Measurements from ENCODE around the gene COQ6.

COQ6 gene

GRCh38 chr14:73943083-73943482 is 7.0 kb upstream of the COQ6 start:
- Histone ChIP-seq H3K36me3 (ENCODE audit: control insufficient read depth, insufficient read depth, low read length) (no peaks in the 10 kb centered on the region), H3K27ac (ENCODE audit: low read depth, low read length) (no peak overlapping the region), H3K9me3 (ENCODE audit: control insufficient read depth, insufficient read depth, low read length) (no peaks in the 10 kb centered on the region), H3K27me3 (ENCODE audit: control insufficient read depth, insufficient read depth, low read length) (no peaks in the 10 kb centered on the region), H3K4me1 (ENCODE audit: control insufficient read depth, insufficient read depth, low read length) (no peaks in the 10 kb centered on the region), H3K9ac (ENCODE audit: low read depth, low read length) (no peak overlapping the region), H3K4me3 (ENCODE audit: low read depth, low read length) (no peak overlapping the region)

- no peak overlapping the region for H3K27ac ChIP-seq (ENCODE audit: low read depth, low read length)
- no peaks in the 10 kb centered on the region for H3K4me1 ChIP-seq (ENCODE audit: control insufficient read depth, insufficient read depth, low read length)
- H3K9ac ChIP-seq (ENCODE audit: low read depth, low read length), result no peak overlapping the region
These were observed 5.5 kb upstream of the COQ6 start for GRCh38 chr14:73944432-73945158.

GRCh38 chr14:73945159-73945670 is 4.9 kb upstream of the COQ6 start:
- no peaks in the 10 kb centered on the region for H3K4me1 ChIP-seq (ENCODE audit: control insufficient read depth, insufficient read depth, low read length)

More at GRCh38 chr14:73944432-73945158, 5.5 kb upstream of the COQ6 start:
- Histone ChIP-seq H3K36me3 (ENCODE audit: control insufficient read depth, insufficient read depth, low read length) (no peaks in the 10 kb centered on the region), H3K9me3 (ENCODE audit: control insufficient read depth, insufficient read depth, low read length) (no peaks in the 10 kb centered on the region), H3K27me3 (ENCODE audit: control insufficient read depth, insufficient read depth, low read length) (no peaks in the 10 kb centered on the region), H3K4me3 (ENCODE audit: low read depth, low read length) (no peak overlapping the region)

GRCh38 chr14:73953731-73954130 is 3.6 kb downstream of the COQ6 start:
- no peak overlapping the region for H3K4me3 ChIP-seq (ENCODE audit: low read depth, low read length)
- H3K27me3 ChIP-seq (ENCODE audit: control insufficient read depth, insufficient read depth, low read length), result no peaks in the 10 kb centered on the region
- no peak overlapping the region for H3K27ac ChIP-seq (ENCODE audit: low read depth, low read length)
- peaks cover 31% of the 10 kb centered on the region for H3K36me3 ChIP-seq (ENCODE audit: control insufficient read depth, insufficient read depth, low read length)
- no peaks in the 10 kb centered on the region for H3K4me1 ChIP-seq (ENCODE audit: control insufficient read depth, insufficient read depth, low read length)
- no peaks in the 10 kb centered on the region for H3K9me3 ChIP-seq (ENCODE audit: control insufficient read depth, insufficient read depth, low read length)
- H3K9ac ChIP-seq (ENCODE audit: low read depth, low read length), result no peak overlapping the region

More at GRCh38 chr14:73945159-73945670, 4.9 kb upstream of the COQ6 start:
- no peaks in the 10 kb centered on the region for H3K36me3 ChIP-seq (ENCODE audit: control insufficient read depth, insufficient read depth, low read length)
- no peak overlapping the region for H3K4me3 ChIP-seq (ENCODE audit: low read depth, low read length)
- no peaks in the 10 kb centered on the region for H3K27me3 ChIP-seq (ENCODE audit: control insufficient read depth, insufficient read depth, low read length)
- H3K9me3 ChIP-seq (ENCODE audit: control insufficient read depth, insufficient read depth, low read length), result no peaks in the 10 kb centered on the region
- H3K27ac ChIP-seq (ENCODE audit: low read depth, low read length), result no peak overlapping the region
- H3K9ac ChIP-seq (ENCODE audit: low read depth, low read length), result no peak overlapping the region

- H3K4me3 ChIP-seq (ENCODE audit: low read depth, low read length), result no peak overlapping the region
- no peaks in the 10 kb centered on the region for H3K9me3 ChIP-seq (ENCODE audit: control insufficient read depth, insufficient read depth, low read length)
- peaks cover 46% of the 10 kb centered on the region for H3K36me3 ChIP-seq (ENCODE audit: control insufficient read depth, insufficient read depth, low read length)
- H3K27me3 ChIP-seq (ENCODE audit: control insufficient read depth, insufficient read depth, low read length), result no peaks in the 10 kb centered on the region
- no peaks in the 10 kb centered on the region for H3K4me1 ChIP-seq (ENCODE audit: control insufficient read depth, insufficient read depth, low read length)
- H3K27ac ChIP-seq (ENCODE audit: low read depth, low read length), result no peak overlapping the region
- no peak overlapping the region for H3K9ac ChIP-seq (ENCODE audit: low read depth, low read length)
These were observed 5.6 kb downstream of the COQ6 start for GRCh38 chr14:73955674-73956073.

- Histone ChIP-seq H3K9ac (ENCODE audit: low read depth, low read length) (no peak overlapping the region), H3K27me3 (ENCODE audit: control insufficient read depth, insufficient read depth, low read length) (no peaks in the 10 kb centered on the region), H3K27ac (ENCODE audit: low read depth, low read length) (no peak overlapping the region), H3K36me3 (ENCODE audit: control insufficient read depth, insufficient read depth, low read length) (peaks cover 70% of the 10 kb centered on the region), H3K4me3 (ENCODE audit: low read depth, low read length) (no peak overlapping the region), H3K9me3 (ENCODE audit: control insufficient read depth, insufficient read depth, low read length) (no peaks in the 10 kb centered on the region), H3K4me1 (ENCODE audit: control insufficient read depth, insufficient read depth, low read length) (no peaks in the 10 kb centered on the region)
These were observed 8.5 kb downstream of the COQ6 start for GRCh38 chr14:73958591-73958990.

- H3K36me3 ChIP-seq (ENCODE audit: control insufficient read depth, insufficient read depth, low read length), result peaks cover 64% of the 10 kb centered on the region
- no peak overlapping the region for H3K9ac ChIP-seq (ENCODE audit: low read depth, low read length)
- H3K9me3 ChIP-seq (ENCODE audit: control insufficient read depth, insufficient read depth, low read length), result no peaks in the 10 kb centered on the region
- H3K4me3 ChIP-seq (ENCODE audit: low read depth, low read length), result no peak overlapping the region
- no peaks in the 10 kb centered on the region for H3K27me3 ChIP-seq (ENCODE audit: control insufficient read depth, insufficient read depth, low read length)
- H3K4me1 ChIP-seq (ENCODE audit: control insufficient read depth, insufficient read depth, low read length), result no peaks in the 10 kb centered on the region
- no peak overlapping the region for H3K27ac ChIP-seq (ENCODE audit: low read depth, low read length)
These were observed 11.1 kb downstream of the COQ6 start for GRCh38 chr14:73961192-73961591.

GRCh38 chr14:73965216-73965615 is 15.1 kb downstream of the COQ6 start:
- no peak overlapping the region for H3K4me3 ChIP-seq (ENCODE audit: low read depth, low read length)
- peaks cover 55% of the 10 kb centered on the region for H3K36me3 ChIP-seq (ENCODE audit: control insufficient read depth, insufficient read depth, low read length)
- no peaks in the 10 kb centered on the region for H3K9me3 ChIP-seq (ENCODE audit: control insufficient read depth, insufficient read depth, low read length)
- no peak overlapping the region for H3K27ac ChIP-seq (ENCODE audit: low read depth, low read length)
- H3K4me1 ChIP-seq (ENCODE audit: control insufficient read depth, insufficient read depth, low read length), result no peaks in the 10 kb centered on the region
- H3K27me3 ChIP-seq (ENCODE audit: control insufficient read depth, insufficient read depth, low read length), result no peaks in the 10 kb centered on the region
- H3K9ac ChIP-seq (ENCODE audit: low read depth, low read length), result no peak overlapping the region

- H3K27me3 ChIP-seq (ENCODE audit: control insufficient read depth, insufficient read depth, low read length), result no peaks in the 10 kb centered on the region
- H3K36me3 ChIP-seq (ENCODE audit: control insufficient read depth, insufficient read depth, low read length), result peaks cover 29% of the 10 kb centered on the region
- H3K4me1 ChIP-seq (ENCODE audit: control insufficient read depth, insufficient read depth, low read length), result no peaks in the 10 kb centered on the region
- H3K4me3 ChIP-seq (ENCODE audit: low read depth, low read length), result no peak overlapping the region
- H3K27ac ChIP-seq (ENCODE audit: low read depth, low read length), result no peak overlapping the region
- no peaks in the 10 kb centered on the region for H3K9me3 ChIP-seq (ENCODE audit: control insufficient read depth, insufficient read depth, low read length)
- no peak overlapping the region for H3K9ac ChIP-seq (ENCODE audit: low read depth, low read length)
These were observed 18.8 kb downstream of the COQ6 start for GRCh38 chr14:73968885-73969284.

- Histone ChIP-seq H3K4me3 (ENCODE audit: low read depth, low read length) (no peak overlapping the region), H3K9me3 (ENCODE audit: control insufficient read depth, insufficient read depth, low read length) (no peaks in the 10 kb centered on the region), H3K27me3 (ENCODE audit: control insufficient read depth, insufficient read depth, low read length) (no peaks in the 10 kb centered on the region), H3K27ac (ENCODE audit: low read depth, low read length) (no peak overlapping the region), H3K36me3 (ENCODE audit: control insufficient read depth, insufficient read depth, low read length) (peaks cover 22% of the 10 kb centered on the region), H3K9ac (ENCODE audit: low read depth, low read length) (no peak overlapping the region), H3K4me1 (ENCODE audit: control insufficient read depth, insufficient read depth, low read length) (no peaks in the 10 kb centered on the region)
These were observed 23.4 kb downstream of the COQ6 start for GRCh38 chr14:73973497-73973896.

- Histone ChIP-seq H3K36me3 (ENCODE audit: control insufficient read depth, insufficient read depth, low read length) (peaks cover 10% of the 10 kb centered on the region; the same call in 1 of the 2 replicates), H3K27ac (ENCODE audit: low read depth, low read length) (no peak overlapping the region), H3K27me3 (ENCODE audit: control insufficient read depth, insufficient read depth, low read length) (no peaks in the 10 kb centered on the region), H3K4me3 (ENCODE audit: low read depth, low read length) (no peak overlapping the region), H3K9ac (ENCODE audit: low read depth, low read length) (no peak overlapping the region), H3K9me3 (ENCODE audit: control insufficient read depth, insufficient read depth, low read length) (no peaks in the 10 kb centered on the region), H3K4me1 (ENCODE audit: control insufficient read depth, insufficient read depth, low read length) (no peaks in the 10 kb centered on the region)
These were observed 26.0 kb downstream of the COQ6 start for GRCh38 chr14:73976125-73976524.
